Measurements from ENCODE around the gene GPR101.

Gene GPR101

DNA sequence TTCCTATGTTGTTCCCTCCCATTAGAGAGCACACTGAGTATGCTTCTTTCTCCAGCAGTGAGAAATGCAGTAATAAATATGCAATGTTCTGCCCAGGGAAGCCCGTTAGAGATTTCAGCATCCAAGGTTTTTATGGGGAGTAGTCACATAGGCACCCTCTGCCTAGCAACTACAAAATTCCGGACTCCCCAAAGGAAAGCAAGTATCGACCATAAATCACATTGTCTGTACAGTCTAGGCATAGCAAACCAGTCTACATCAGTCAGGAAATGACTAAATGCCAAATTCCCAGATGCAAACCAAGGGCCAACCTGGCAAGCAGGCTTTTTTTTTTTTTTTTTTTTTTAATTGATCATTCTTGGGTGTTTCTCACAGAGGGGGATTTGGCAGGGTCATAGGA is 34.8 kb downstream of the GPR101 start:
- H3K27ac ChIP-seq, result no peak overlapping the region
- TF ChIP-seq ZFX (IDR thresholded peaks at IDR 0.05), result no peak
- TF ChIP-seq CTCF (conservative IDR thresholded peaks at IDR 0.05), result no peak

Measured in C4-2B (cell line).